OCI-LY1 (cell line): ENCODE data around the gene PCSK5.

Source experiments
- H2AFZ ChIP-seq: fragments of 200-600 bp; sonication (generic), shearing (Covaris generic); 2 replicates; pipeline ENCODE4 v1.6.0; 2014; ENCODE audit warnings: antibody characterized with exemption, mild to moderate bottlenecking, low read length
- H3F3A ChIP-seq: fragments of 200-600 bp; sonication (generic), shearing (Covaris generic); 2 replicates; pipeline ENCODE4 v1.6.0; 2014; ENCODE audit warnings: mild to moderate bottlenecking, antibody characterized with exemption, low read length, moderate library complexity; ENCODE audit not compliant: insufficient read depth
- H3K27ac ChIP-seq: fragments of 200-600 bp; sonication (generic); 2 replicates; pipeline ENCODE4 v1.5.1; 2014; ENCODE audit warnings: low read length, mixed run types, mild to moderate bottlenecking, low read depth; ENCODE audit not compliant: poor library complexity, severe bottlenecking
- H3K27me3 ChIP-seq: fragments of 200-600 bp; sonication (generic); 2 replicates; pipeline ENCODE4 v1.6.0; 2014; ENCODE audit warnings: antibody characterized with exemption, mild to moderate bottlenecking, low read length, moderate library complexity; ENCODE audit not compliant: insufficient read depth
- H3K36me3 ChIP-seq: fragments of 200-600 bp; sonication (generic); 2 replicates; pipeline ENCODE4 v1.6.1; 2014; ENCODE audit warnings: mild to moderate bottlenecking, antibody characterized with exemption, low read length, moderate library complexity, mixed read lengths; ENCODE audit not compliant: insufficient read depth
- H3K4me1 ChIP-seq: fragments of 200-600 bp; sonication (generic); 2 replicates; pipeline ENCODE4 v1.5.1; 2014; ENCODE audit warnings: mild to moderate bottlenecking, low read length, moderate library complexity; ENCODE audit not compliant: insufficient read depth, severe bottlenecking
- H3K4me2 ChIP-seq: fragments of 200-600 bp; sonication (generic), shearing (Covaris generic); 2 replicates; pipeline ENCODE4 v1.6.1; 2014; ENCODE audit warnings: low read length
- H3K4me3 ChIP-seq: fragments of 200-600 bp; sonication (generic); 2 replicates; pipeline ENCODE4 v1.5.1; 2014; ENCODE audit warnings: low read length, low read depth, mild to moderate bottlenecking, mixed read lengths; ENCODE audit not compliant: poor library complexity, severe bottlenecking
- H3K79me2 ChIP-seq: fragments of 200-600 bp; shearing (Covaris generic); 2 replicates; pipeline ENCODE4 v1.6.1; 2016; ENCODE audit warnings: mixed run types, low read length, mixed read lengths; ENCODE audit not compliant: insufficient read depth
- H3K9ac ChIP-seq: fragments of 200-600 bp; sonication (generic), shearing (Covaris generic); 2 replicates; pipeline ENCODE4 v1.6.1; 2014; ENCODE audit warnings: mild to moderate bottlenecking, low read length, mixed read lengths
- H3K9me2 ChIP-seq: fragments of 200-600 bp; sonication (generic), shearing (Covaris generic); 2 replicates; pipeline ENCODE4 v1.6.1; 2014; ENCODE audit warnings: low read depth, mild to moderate bottlenecking, low read length, mixed read lengths
- H3K9me3 ChIP-seq: fragments of 200-600 bp; shearing (Covaris generic); 2 replicates; pipeline ENCODE4 v1.6.1; 2014; ENCODE audit warnings: low read length, mixed read lengths
- H4K20me1 ChIP-seq: fragments of 200-600 bp; sonication (generic), shearing (Covaris generic); 2 replicates; pipeline ENCODE4 v1.6.0; 2016; ENCODE audit warnings: mild to moderate bottlenecking, low read length; ENCODE audit not compliant: insufficient read depth
- EZH2 ChIP-seq: fragments of 200-600 bp; sonication (generic), shearing (Covaris generic); IDR thresholded peaks from 2 replicates; pipeline ENCODE4 v1.8.0; 2017; ENCODE audit warnings: borderline replicate concordance, mixed run types, mild to moderate bottlenecking, antibody characterized with exemption, low read length, moderate library complexity, mixed read lengths
- TF ChIP-seq, protein P1 (sequence below): fragments of 200-600 bp; sonication (generic), shearing (Covaris generic); IDR thresholded peaks from 2 replicates; pipeline ENCODE4 v1.5.1; 2017; ENCODE audit warnings: mild to moderate bottlenecking, antibody characterized with exemption, low read length, moderate library complexity, mixed read lengths

Gene PCSK5

GRCh38 chr9:76374783-76375559, 484.5 kb downstream of the PCSK5 start:
- Histone ChIP-seq H3K27ac (peak overlapping the region; percentile 84), H3K4me2 (no peak overlapping the region)

GRCh38 chr9:76377791-76378190, 487.3 kb downstream of the PCSK5 start:
- peak overlapping the region; percentile 43; the same call in 1 of the 2 replicates for H3K9ac ChIP-seq
- H3K4me2 ChIP-seq = peak overlapping the region; percentile 60; the same call in 1 of the 2 replicates
- peaks cover 51% of the 10 kb centered on the region for H3K4me1 ChIP-seq
- H3K4me3 ChIP-seq = no peak overlapping the region
- no peaks in the 10 kb centered on the region for H3K79me2 ChIP-seq
- TF ChIP-seq EZH2 = no peak
- H4K20me1 ChIP-seq = no peaks in the 10 kb centered on the region
- no peaks in the 10 kb centered on the region for H3F3A ChIP-seq
- H3K36me3 ChIP-seq = 0 out of 2 replicates have a peak, but pooled peaks cover under 1% of the 10 kb centered on the region
- H3K27me3 ChIP-seq = no peaks in the 10 kb centered on the region
- H2AFZ ChIP-seq = no peak overlapping the region
- H3K27ac ChIP-seq = peak overlapping the region; percentile 78
- no peaks in the 10 kb centered on the region for H3K9me3 ChIP-seq
- no peaks in the 10 kb centered on the region for H3K9me2 ChIP-seq

More at GRCh38 chr9:76374783-76375559, 484.5 kb downstream of the PCSK5 start:
- Histone ChIP-seq H2AFZ (no peak overlapping the region), H3K27me3 (no peaks in the 10 kb centered on the region), H3K4me1 (peaks cover 65% of the 10 kb centered on the region), H3K79me2 (no peaks in the 10 kb centered on the region), H3F3A (peaks cover 8% of the 10 kb centered on the region; the same call in 1 of the 2 replicates), H3K9me3 (no peaks in the 10 kb centered on the region), H3K9me2 (no peaks in the 10 kb centered on the region), H3K9ac (no peak overlapping the region), H4K20me1 (no peaks in the 10 kb centered on the region), H3K4me3 (no peak overlapping the region), H3K36me3 (no peaks in the 10 kb centered on the region)
- TF ChIP-seq, protein P1, sequence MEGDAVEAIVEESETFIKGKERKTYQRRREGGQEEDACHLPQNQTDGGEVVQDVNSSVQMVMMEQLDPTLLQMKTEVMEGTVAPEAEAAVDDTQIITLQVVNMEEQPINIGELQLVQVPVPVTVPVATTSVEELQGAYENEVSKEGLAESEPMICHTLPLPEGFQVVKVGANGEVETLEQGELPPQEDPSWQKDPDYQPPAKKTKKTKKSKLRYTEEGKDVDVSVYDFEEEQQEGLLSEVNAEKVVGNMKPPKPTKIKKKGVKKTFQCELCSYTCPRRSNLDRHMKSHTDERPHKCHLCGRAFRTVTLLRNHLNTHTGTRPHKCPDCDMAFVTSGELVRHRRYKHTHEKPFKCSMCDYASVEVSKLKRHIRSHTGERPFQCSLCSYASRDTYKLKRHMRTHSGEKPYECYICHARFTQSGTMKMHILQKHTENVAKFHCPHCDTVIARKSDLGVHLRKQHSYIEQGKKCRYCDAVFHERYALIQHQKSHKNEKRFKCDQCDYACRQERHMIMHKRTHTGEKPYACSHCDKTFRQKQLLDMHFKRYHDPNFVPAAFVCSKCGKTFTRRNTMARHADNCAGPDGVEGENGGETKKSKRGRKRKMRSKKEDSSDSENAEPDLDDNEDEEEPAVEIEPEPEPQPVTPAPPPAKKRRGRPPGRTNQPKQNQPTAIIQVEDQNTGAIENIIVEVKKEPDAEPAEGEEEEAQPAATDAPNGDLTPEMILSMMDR = no peak
- no peak for TF ChIP-seq EZH2

DNA sequence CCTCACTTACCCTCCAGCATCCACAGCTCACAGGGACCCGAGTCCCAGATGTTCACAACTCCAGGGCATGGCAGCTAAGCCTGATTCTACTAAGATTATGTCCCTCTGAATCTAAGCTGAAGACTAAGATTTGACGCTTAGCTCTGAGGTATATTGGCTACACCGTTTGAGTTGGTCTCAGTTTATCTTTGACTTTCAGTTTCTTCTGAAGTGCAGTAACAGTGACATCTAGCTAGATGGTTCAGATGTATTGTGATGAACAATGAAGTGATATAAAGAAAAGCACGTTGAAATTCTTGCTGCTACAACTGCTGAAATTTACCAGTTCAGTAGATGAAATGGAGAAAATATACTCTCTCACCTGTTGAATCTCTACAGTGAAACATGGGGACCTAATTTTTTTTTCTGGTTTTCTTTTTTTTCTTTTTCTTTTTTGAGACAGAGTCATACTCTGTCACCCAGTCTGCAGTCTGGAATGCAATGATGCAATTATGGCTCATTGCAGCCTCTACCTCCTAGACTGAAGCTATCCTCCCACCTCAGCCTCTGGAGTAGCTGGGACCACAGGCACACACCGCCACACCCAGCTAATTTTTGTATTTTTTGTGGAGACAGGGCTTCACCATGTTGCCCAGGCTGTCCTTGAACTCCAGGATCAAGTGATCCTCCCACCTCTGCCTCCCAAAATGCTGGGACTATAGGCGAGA, 488.0 kb downstream of the PCSK5 start:
- Histone ChIP-seq H3K27me3 (no peaks in the 10 kb centered on the region), H3K4me2 (peak overlapping the region; percentile 60), H3K79me2 (no peaks in the 10 kb centered on the region), H3K4me3 (no peak overlapping the region), H3F3A (no peaks in the 10 kb centered on the region), H3K9me2 (no peaks in the 10 kb centered on the region), H3K9ac (peak overlapping the region; percentile 43; the same call in 1 of the 2 replicates), H4K20me1 (no peaks in the 10 kb centered on the region), H3K4me1 (peaks cover 44% of the 10 kb centered on the region), H2AFZ (peak overlapping the region; percentile 79; the same call in 1 of the 2 replicates), H3K9me3 (no peaks in the 10 kb centered on the region), H3K27ac (peak overlapping the region; percentile 78), H3K36me3 (peaks cover 7% of the 10 kb centered on the region; the same call in 1 of the 2 replicates)
- TF ChIP-seq, protein P1 = peak; percentile 20; the same call in 1 of the 2 replicates
- no peak for TF ChIP-seq EZH2
